ENCODE results near the gene IFRD2. TPM values are rescaled to one million over a fixed set of nuclear protein-coding genes. Genes with fewer than 3 reads are reported as not detected.

The IFRD2 gene
- total and polyA plus RNA-seq, 2 of the 13 experiments (the other 11 are each of a cell fraction or from before 2014, with no cell fraction given): 32.8 to 96.1 TPM

DNA sequence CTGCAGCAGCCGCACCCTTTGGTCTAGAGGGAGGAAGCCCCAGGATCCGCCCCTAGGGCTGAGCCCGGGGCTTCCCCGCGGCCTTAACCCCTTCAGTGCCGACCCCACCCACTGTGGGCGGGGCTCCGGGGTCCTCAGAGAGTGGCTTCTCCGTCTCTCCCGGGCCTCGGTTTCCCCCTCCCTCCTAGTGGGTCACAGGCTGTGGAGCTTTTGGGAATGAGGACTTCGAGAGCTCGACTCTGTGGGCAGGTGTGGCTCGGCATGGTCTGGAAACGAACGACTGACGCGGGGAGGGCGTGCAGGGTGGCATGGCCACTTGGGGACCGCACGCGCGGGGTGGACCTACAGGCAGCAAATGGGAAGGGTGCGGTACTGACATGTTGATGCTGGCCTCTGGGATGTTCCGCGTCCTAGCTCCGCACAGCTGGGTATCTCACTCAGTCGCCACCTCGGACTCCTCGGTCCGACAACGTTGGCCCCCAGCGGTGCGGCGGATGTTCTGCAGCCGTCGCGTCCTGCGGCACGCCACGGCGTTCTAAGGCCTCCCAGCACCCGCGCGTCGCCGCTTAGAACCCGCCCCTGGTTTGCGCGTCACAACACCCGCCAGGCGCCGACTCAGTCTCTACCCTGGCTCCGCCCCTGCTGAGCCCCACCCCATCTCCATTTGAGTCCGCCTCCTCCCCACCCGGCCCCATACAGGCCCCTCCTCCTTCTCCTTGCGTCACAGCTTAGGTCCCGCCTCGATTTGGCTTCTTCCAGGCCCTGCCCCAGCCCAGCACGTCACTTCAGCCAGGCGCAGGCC, 6.8 kb upstream of the IFRD2 start, which contains the start of the genes HYAL3 and NAA80 (continued):
- TF ChIP-seq, protein P1, sequence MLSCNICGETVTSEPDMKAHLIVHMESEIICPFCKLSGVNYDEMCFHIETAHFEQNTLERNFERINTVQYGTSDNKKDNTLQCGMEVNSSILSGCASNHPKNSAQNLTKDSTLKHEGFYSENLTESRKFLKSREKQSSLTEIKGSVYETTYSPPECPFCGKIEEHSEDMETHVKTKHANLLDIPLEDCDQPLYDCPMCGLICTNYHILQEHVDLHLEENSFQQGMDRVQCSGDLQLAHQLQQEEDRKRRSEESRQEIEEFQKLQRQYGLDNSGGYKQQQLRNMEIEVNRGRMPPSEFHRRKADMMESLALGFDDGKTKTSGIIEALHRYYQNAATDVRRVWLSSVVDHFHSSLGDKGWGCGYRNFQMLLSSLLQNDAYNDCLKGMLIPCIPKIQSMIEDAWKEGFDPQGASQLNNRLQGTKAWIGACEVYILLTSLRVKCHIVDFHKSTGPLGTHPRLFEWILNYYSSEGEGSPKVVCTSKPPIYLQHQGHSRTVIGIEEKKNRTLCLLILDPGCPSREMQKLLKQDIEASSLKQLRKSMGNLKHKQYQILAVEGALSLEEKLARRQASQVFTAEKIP (CRISPR knock-in tag; IDR thresholded peaks at IDR 0.05; ENCODE audit: borderline replicate concordance): no peak
- TF ChIP-seq TARDBP (CRISPR knock-in tag; IDR thresholded peaks at IDR 0.05): peak; percentile 60
- no peak for TF ChIP-seq BORCS8-MEF2B (CRISPR knock-in tag; IDR thresholded peaks at IDR 0.05)
- TF ChIP-seq ZNF607 (CRISPR knock-in tag; IDR thresholded peaks at IDR 0.05; ENCODE audit: borderline replicate concordance): peak; percentile 26; the same call in 1 of the 2 replicates
- TF ChIP-seq ZNF331 (CRISPR knock-in tag; IDR thresholded peaks at IDR 0.05): peak; percentile 47; the same call in 1 of the 2 replicates
- TF ChIP-seq RARA (CRISPR knock-in tag; IDR thresholded peaks at IDR 0.05): peak; percentile 14; the same call in 1 of the 2 replicates
- TF ChIP-seq POLR2AphosphoS5 (IDR thresholded peaks at IDR 0.05; ENCODE audit: low read depth, low read length): peak; percentile 80
- TF ChIP-seq MZF1 (CRISPR knock-in tag; IDR thresholded peaks at IDR 0.05; ENCODE audit: borderline replicate concordance): peak; percentile 21; the same call in 1 of the 2 replicates
- TF ChIP-seq, protein P2, sequence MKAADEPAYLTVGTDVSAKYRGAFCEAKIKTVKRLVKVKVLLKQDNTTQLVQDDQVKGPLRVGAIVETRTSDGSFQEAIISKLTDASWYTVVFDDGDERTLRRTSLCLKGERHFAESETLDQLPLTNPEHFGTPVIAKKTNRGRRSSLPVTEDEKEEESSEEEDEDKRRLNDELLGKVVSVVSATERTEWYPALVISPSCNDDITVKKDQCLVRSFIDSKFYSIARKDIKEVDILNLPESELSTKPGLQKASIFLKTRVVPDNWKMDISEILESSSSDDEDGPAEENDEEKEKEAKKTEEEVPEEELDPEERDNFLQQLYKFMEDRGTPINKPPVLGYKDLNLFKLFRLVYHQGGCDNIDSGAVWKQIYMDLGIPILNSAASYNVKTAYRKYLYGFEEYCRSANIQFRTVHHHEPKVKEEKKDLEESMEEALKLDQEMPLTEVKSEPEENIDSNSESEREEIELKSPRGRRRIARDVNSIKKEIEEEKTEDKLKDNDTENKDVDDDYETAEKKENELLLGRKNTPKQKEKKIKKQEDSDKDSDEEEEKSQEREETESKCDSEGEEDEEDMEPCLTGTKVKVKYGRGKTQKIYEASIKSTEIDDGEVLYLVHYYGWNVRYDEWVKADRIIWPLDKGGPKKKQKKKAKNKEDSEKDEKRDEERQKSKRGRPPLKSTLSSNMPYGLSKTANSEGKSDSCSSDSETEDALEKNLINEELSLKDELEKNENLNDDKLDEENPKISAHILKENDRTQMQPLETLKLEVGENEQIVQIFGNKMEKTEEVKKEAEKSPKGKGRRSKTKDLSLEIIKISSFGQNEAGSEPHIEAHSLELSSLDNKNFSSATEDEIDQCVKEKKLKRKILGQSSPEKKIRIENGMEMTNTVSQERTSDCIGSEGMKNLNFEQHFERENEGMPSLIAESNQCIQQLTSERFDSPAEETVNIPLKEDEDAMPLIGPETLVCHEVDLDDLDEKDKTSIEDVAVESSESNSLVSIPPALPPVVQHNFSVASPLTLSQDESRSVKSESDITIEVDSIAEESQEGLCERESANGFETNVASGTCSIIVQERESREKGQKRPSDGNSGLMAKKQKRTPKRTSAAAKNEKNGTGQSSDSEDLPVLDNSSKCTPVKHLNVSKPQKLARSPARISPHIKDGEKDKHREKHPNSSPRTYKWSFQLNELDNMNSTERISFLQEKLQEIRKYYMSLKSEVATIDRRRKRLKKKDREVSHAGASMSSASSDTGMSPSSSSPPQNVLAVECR (CRISPR knock-in tag; IDR thresholded peaks at IDR 0.05; ENCODE audit: borderline replicate concordance): peak; percentile 79
- TF ChIP-seq, protein P3, sequence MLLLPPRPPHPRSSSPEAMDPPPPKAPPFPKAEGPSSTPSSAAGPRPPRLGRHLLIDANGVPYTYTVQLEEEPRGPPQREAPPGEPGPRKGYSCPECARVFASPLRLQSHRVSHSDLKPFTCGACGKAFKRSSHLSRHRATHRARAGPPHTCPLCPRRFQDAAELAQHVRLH (CRISPR knock-in tag; IDR thresholded peaks at IDR 0.05; ENCODE audit: borderline replicate concordance, low read depth): no peak; the same call in none of the 2 replicates
- TF ChIP-seq TEAD3 (CRISPR knock-in tag; optimal IDR thresholded peaks at IDR 0.05; ENCODE audit: borderline replicate concordance): no peak
- TF ChIP-seq FOXK1 (CRISPR knock-in tag; IDR thresholded peaks at IDR 0.05; ENCODE audit: borderline replicate concordance, low read depth): peak; percentile 9; the same call in 1 of the 2 replicates
- TF ChIP-seq, protein P4, sequence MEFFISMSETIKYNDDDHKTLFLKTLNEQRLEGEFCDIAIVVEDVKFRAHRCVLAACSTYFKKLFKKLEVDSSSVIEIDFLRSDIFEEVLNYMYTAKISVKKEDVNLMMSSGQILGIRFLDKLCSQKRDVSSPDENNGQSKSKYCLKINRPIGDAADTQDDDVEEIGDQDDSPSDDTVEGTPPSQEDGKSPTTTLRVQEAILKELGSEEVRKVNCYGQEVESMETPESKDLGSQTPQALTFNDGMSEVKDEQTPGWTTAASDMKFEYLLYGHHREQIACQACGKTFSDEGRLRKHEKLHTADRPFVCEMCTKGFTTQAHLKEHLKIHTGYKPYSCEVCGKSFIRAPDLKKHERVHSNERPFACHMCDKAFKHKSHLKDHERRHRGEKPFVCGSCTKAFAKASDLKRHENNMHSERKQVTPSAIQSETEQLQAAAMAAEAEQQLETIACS (CRISPR knock-in tag; IDR thresholded peaks at IDR 0.05): peak; percentile 63; the same call in 1 of the 2 replicates
- peak; percentile 28; the same call in 1 of the 2 replicates for TF ChIP-seq REXO4 (CRISPR knock-in tag; IDR thresholded peaks at IDR 0.05; ENCODE audit: borderline replicate concordance)
- TF ChIP-seq NR2F6 (IDR thresholded peaks at IDR 0.05): no peak
- peak; percentile 19; the same call in 1 of the 2 replicates for TF ChIP-seq NR2F6 (CRISPR knock-in tag; IDR thresholded peaks at IDR 0.05)

Data from HepG2 (cell line).